ENCODE data around the gene GLB1L2.

GLB1L2 gene

DNA sequence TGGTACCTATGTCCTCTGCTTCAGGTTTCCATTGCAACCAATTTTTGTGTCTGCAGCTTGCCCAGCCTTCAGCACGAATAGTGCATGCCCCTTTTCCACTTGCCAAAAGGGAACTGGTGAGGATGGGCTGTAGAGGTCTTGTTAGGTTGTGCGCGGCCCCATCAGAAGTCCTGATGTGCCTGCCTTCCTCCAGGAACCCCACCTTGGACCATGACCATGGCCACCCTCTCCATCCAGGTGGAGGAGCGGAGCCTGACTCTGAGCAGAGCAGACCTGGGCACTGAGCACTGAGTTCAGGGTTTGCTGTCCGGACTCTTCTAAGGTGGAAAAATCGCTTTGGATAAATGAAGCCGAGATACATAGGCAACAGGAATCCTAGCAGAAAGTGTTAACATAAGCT, 6.9 kb downstream of the GLB1L2 start:
- TF ChIP-seq EGR1 (IDR thresholded peaks at IDR 0.05) (no peak), TAF1 (IDR thresholded peaks at IDR 0.05; ENCODE audit: low read depth) (no peak), ZBTB7A (IDR thresholded peaks at IDR 0.05; ENCODE audit: low read depth) (no peak), YY1 (IDR thresholded peaks at IDR 0.05; ENCODE audit: low read depth) (no peak), NFIC (IDR thresholded peaks at IDR 0.05) (no peak), REST (IDR thresholded peaks at IDR 0.05; ENCODE audit: low read depth) (no peak), CEBPB (IDR thresholded peaks at IDR 0.05) (no peak), RAD21 (IDR thresholded peaks at IDR 0.05; ENCODE audit: low read depth) (no peak)
- TF ChIP-seq, protein P1, sequence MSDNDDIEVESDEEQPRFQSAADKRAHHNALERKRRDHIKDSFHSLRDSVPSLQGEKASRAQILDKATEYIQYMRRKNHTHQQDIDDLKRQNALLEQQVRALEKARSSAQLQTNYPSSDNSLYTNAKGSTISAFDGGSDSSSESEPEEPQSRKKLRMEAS (IDR thresholded peaks at IDR 0.05): no peak

DNA sequence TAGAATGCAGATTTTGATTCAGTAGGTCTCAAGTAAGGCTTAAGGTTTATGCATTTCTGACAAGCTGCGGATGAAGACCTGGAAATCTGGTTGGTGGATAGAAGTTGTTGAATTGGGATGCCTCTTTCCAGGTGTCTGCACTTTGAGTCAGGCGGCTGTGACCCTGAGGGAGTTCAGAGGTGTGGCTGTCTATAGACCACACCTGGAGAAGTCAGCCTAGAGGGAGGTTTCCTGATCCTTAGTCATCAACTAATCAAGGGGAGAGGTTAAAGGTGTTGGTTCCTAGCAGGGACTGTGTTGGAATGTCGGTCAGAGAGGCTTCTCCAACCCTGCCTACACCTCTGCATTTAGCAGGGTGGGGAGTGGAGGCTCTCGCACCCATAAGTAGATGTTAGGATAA, 8.0 kb downstream of the GLB1L2 start:
- TF ChIP-seq TCF12 (IDR thresholded peaks at IDR 0.05; ENCODE audit: low read depth): no peak
- TF ChIP-seq YY1 (IDR thresholded peaks at IDR 0.05; ENCODE audit: low read depth): no peak
- no peak for TF ChIP-seq TEAD4 (IDR thresholded peaks at IDR 0.05)
- no peak for TF ChIP-seq RAD21 (IDR thresholded peaks at IDR 0.05; ENCODE audit: low read depth)
- TF ChIP-seq, protein P2, sequence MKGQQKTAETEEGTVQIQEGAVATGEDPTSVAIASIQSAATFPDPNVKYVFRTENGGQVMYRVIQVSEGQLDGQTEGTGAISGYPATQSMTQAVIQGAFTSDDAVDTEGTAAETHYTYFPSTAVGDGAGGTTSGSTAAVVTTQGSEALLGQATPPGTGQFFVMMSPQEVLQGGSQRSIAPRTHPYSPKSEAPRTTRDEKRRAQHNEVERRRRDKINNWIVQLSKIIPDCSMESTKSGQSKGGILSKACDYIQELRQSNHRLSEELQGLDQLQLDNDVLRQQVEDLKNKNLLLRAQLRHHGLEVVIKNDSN (IDR thresholded peaks at IDR 0.05): no peak
- TF ChIP-seq EP300 (IDR thresholded peaks at IDR 0.05; ENCODE audit: borderline replicate concordance): no peak
- no peak for TF ChIP-seq TAF1 (IDR thresholded peaks at IDR 0.05; ENCODE audit: low read depth)
- no peak for TF ChIP-seq CREB1 (IDR thresholded peaks at IDR 0.05; ENCODE audit: low read depth)
- TF ChIP-seq ZBTB7A (IDR thresholded peaks at IDR 0.05; ENCODE audit: low read depth): no peak
- TF ChIP-seq CEBPB (IDR thresholded peaks at IDR 0.05): no peak

GRCh38 chr11:134340354-134340964, 8.7 kb downstream of the GLB1L2 start:
- TF ChIP-seq FOXM1 (IDR thresholded peaks at IDR 0.05; ENCODE audit: borderline replicate concordance, low read depth) (no peak), TAF1 (IDR thresholded peaks at IDR 0.05; ENCODE audit: low read depth) (no peak), EP300 (IDR thresholded peaks at IDR 0.05; ENCODE audit: borderline replicate concordance) (no peak), EGR1 (IDR thresholded peaks at IDR 0.05) (no peak), REST (IDR thresholded peaks at IDR 0.05; ENCODE audit: low read depth) (no peak), NFIC (IDR thresholded peaks at IDR 0.05) (no peak), ZBTB7A (IDR thresholded peaks at IDR 0.05; ENCODE audit: low read depth) (no peak), RAD21 (IDR thresholded peaks at IDR 0.05; ENCODE audit: low read depth) (no peak), YY1 (IDR thresholded peaks at IDR 0.05; ENCODE audit: low read depth) (no peak), TEAD4 (IDR thresholded peaks at IDR 0.05) (no peak), TCF12 (IDR thresholded peaks at IDR 0.05; ENCODE audit: low read depth) (no peak), CEBPB (IDR thresholded peaks at IDR 0.05) (no peak), CREB1 (IDR thresholded peaks at IDR 0.05; ENCODE audit: low read depth) (no peak)
- TF ChIP-seq, protein P1 (IDR thresholded peaks at IDR 0.05): no peak
- TF ChIP-seq, protein P2 (IDR thresholded peaks at IDR 0.05): no peak

DNA sequence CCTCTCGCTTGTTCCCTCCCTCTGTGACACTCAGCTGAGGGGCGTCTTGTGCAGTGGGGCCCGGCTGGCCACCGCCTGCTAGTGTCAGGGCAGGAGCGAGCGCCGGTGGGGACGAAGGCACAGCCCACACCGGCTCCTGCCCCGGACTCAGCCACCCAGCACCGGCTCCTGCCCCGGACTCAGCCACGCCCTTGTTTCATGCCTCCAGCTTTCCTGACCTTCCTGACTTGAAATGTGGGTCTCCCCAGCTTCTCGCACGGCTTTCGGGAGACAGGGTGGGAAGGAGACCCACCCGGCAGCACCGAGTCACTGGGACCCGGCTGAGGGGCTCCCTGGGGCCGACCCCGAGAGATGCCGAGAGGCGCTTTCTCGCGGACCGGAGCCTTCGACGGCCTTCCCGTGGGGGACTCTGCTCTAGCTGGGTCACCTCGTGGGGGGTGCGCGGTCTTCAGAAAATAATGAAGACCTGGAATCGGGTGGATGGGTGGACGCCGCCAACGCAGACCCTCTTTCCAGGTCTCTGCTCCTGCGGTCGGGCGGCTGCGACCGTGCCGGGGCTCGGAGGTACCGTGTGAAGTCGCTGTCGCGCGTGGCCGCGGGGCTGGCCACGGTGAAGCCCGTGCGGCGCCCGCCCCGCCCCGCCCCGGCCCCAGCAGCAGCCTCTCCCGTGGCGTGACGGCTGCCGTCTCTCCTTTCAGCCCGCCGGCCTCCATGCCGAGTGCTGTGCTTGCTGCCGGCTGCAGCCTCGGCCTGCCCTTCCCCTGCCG, 10.2 kb downstream of the GLB1L2 start:
- TF ChIP-seq TEAD4 (IDR thresholded peaks at IDR 0.05): no peak
- TF ChIP-seq, protein P2 (IDR thresholded peaks at IDR 0.05): no peak
- TF ChIP-seq EP300 (IDR thresholded peaks at IDR 0.05; ENCODE audit: borderline replicate concordance): no peak

DNA sequence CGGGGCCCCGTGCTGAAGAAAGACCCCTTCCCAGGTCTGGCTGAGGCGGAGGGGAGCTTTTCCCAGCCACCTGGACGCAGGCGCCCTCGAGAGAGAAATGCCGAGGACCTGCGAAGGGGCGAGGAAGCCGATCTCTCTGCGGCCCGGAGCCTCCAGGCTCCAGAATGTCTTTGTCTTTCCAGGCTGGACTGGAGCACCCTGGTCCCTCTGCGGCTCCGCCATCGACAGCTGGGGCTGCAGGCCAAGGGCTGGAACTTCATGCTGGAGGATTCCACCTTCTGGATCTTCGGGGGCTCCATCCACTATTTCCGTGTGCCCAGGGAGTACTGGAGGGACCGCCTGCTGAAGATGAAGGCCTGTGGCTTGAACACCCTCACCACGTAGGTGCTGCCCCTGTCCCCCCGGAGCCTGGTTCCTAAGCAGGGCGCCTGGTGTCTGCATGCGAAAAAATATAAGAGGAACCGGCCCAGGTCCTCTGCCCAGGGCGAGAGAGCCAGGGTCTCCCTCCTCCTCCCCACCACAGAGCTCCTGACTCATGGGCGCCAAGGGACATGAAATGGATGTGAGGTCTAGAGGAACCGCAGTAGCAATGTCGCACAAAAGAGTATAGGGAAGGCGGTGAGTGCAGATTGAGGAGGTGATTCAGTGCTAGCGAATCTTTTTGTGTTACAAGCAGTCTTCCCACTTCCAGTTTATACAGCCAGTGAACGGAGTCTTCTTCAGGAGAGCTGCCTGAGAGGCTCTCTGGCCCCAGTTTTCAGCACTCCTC, 11.0 kb downstream of the GLB1L2 start:
- TF ChIP-seq CREB1 (IDR thresholded peaks at IDR 0.05; ENCODE audit: low read depth) (no peak), YY1 (IDR thresholded peaks at IDR 0.05; ENCODE audit: low read depth) (no peak), RAD21 (IDR thresholded peaks at IDR 0.05; ENCODE audit: low read depth) (no peak), FOXM1 (IDR thresholded peaks at IDR 0.05; ENCODE audit: borderline replicate concordance, low read depth) (no peak), CEBPB (IDR thresholded peaks at IDR 0.05) (no peak), EGR1 (IDR thresholded peaks at IDR 0.05) (no peak), EP300 (IDR thresholded peaks at IDR 0.05; ENCODE audit: borderline replicate concordance) (no peak)
- TF ChIP-seq, protein P1 (IDR thresholded peaks at IDR 0.05): no peak
- TF ChIP-seq, protein P2 (IDR thresholded peaks at IDR 0.05): no peak

All from Ishikawa (cell line).